Heart right ventricle (tissue), 16 donors: ENCODE results near the gene RHOV. TPM values are rescaled to one million over a fixed set of nuclear protein-coding genes. Genes with fewer than 3 reads are reported as not detected.

Source experiments
- ATAC-seq, 8 donors: fragments of 200-7000 bp; cut with Tn5 transposase; one replicate each; pipeline ENCODE4 v1.9.1; 2020; ENCODE audit warnings: mild to moderate bottlenecking in 8 of 8, moderate library complexity in 8 of 8, moderate number of reproducible peaks in 1 of 8
- DNase-seq, 2 donors: peaks; one replicate each; pipeline ENCODE4 v3.0.0-alpha.2; 2020
- H3K27ac ChIP-seq, 10 donors: fragments of 200-600 bp; sonication (generic) in 2 of 10; one replicate each; pipeline versions ENCODE4 v1.5.0 to v1.8.0; 2020 to 2022; ENCODE audit warnings: mild to moderate bottlenecking in 3 of 10
- H3K27me3 ChIP-seq, 7 donors: fragments of 200-600 bp; one replicate each; pipeline ENCODE4 v1.8.0; 2021 to 2022; ENCODE audit warnings: mild to moderate bottlenecking in 2 of 7
- H3K36me3 ChIP-seq, 9 donors: fragments of 200-600 bp; sonication (generic) in 1 of 9; one replicate each; pipeline versions ENCODE4 v1.5.0 to v1.8.0; 2020 to 2022; ENCODE audit warnings: mild to moderate bottlenecking in 2 of 9
- H3K4me1 ChIP-seq, 9 donors: fragments of 200-600 bp; sonication (generic) in 1 of 9; one replicate each; pipeline versions ENCODE4 v1.5.0 to v1.8.0; 2020 to 2022; ENCODE audit warnings: mild to moderate bottlenecking in 4 of 9
- H3K4me3 ChIP-seq, 10 donors: fragments of 200-600 bp; sonication (generic) in 2 of 10; one replicate each; pipeline versions ENCODE4 v1.5.0 to v1.8.0; 2020 to 2022; ENCODE audit warnings: mild to moderate bottlenecking in 7 of 10, moderate library complexity in 2 of 10
- H3K9me3 ChIP-seq, 11 donors: fragments of 200-600 bp in 10 of 11; sonication (generic) in 2 of 11; one replicate each; pipeline versions ENCODE4 v1.5.0 to v1.8.0; 2013 to 2022; ENCODE audit warnings: mild to moderate bottlenecking in 2 of 11, control low read depth in 1 of 11, moderate library complexity in 1 of 11
- WGBS, 2 donors: extraction: QIAGEN DNeasy Blood & Tissue Kit; methylation state at CpG; one replicate each; pipeline ENCODE4 v1.1.7; 2013; ENCODE audit warnings: inconsistent platforms in 1 of 2; 5-methylcytosine and 5-hydroxymethylcytosine counted together
- intact Hi-C, 10 donors: fragments of 100-400 bp; cut with DNase I; formaldehyde crosslinking; loops; one replicate each; pipeline versions ENCODE4 v1.11.1 to v1.14.2; 2022
- long read RNA-seq, 3 donors: library from polyadenylated mRNA; unstranded; transcript quantifications; one replicate each; pipeline ENCODE4 v2.0.0, GENCODE V29; 2020 to 2021
- polyA plus RNA-seq, 2 donors: library from polyadenylated mRNA; stranded (reverse); fragments of 200-250 nt; gene quantifications; one replicate each; pipeline ENCODE4 v1.2.3, GENCODE V29; 2013
- total RNA-seq, 10 donors: library from RNA; stranded (reverse); fragmentation: NEBNext Ultra II Directional in 3 of 10; extraction: Animal tissue kit (Norgen Biotek cat#: 25700) in 3 of 10; gene quantifications; one replicate each; pipeline versions ENCODE4 v1.2.1 to v1.2.4, GENCODE V29; 2021 to 2023
- TF ChIP-seq, protein P1 (sequence below), 9 donors: fragments of 200-600 bp; sonication (generic) in 2 of 9; IDR thresholded peaks; one replicate each; pipeline versions ENCODE4 v1.5.0 to v1.8.0; 2021 to 2022; ENCODE audit warnings: antibody characterized with exemption in 9 of 9, mild to moderate bottlenecking in 5 of 9, moderate library complexity in 1 of 9
- donor health status: Arrhythmogenic right ventricular cardiomyopathy.
- donor health status: ischemic (EF 13 %, LVEDD 7.1; RV severe dilation, severe dysfunction).
- donor health status: healthy with polysubstance abuse.
- donor health status: DM: no; HTN: yes; CAD: no.
- donor health status: DM: no; HTN: no; CAD: no.
- donor health status: ischemic (EF 25% LVEDD 6.9; RV normal size, moderate dysfunction).
- donor health status: ischemic (EF 25% LVEDD 5.7; RV mildly dilated, moderate dysfunction).
- donor health status: healthy.
- donor health status: DM: yes; HTN: yes; CAD: no.
- donor health status: Ischemic cardiomyopathy.
- donor health status: ischemic (EF 35%, LVEDD 5.7; RV mildly dilated, moderate dysfunction).
- donor health status: nonischemic (EF 11% LVEDD 7.7; RV severe dilation, severe dysfunction).
- donor health status: DM: yes; HTN: yes; CAD: no.
- donor health status: PGD.
- donor health status: ischemic (EF 29% LVEDD 5.4; RV normal size, mild dysfunction).
- donor health status: nonischemic (EF 23%, LVEDD 6.1; RV moderate dilation, normal function).

RHOV gene, protein sequence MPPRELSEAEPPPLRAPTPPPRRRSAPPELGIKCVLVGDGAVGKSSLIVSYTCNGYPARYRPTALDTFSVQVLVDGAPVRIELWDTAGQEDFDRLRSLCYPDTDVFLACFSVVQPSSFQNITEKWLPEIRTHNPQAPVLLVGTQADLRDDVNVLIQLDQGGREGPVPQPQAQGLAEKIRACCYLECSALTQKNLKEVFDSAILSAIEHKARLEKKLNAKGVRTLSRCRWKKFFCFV
- total RNA-seq (not detected), polyA plus RNA-seq (under 1 TPM in 1 of 2 donors, not detected in 1; 0.03 TPM)
- long read RNA-seq, donor 1: 0 reads
- long read RNA-seq, donor 2: 0 reads
- long read RNA-seq, donor 3: 0 reads

DNA sequence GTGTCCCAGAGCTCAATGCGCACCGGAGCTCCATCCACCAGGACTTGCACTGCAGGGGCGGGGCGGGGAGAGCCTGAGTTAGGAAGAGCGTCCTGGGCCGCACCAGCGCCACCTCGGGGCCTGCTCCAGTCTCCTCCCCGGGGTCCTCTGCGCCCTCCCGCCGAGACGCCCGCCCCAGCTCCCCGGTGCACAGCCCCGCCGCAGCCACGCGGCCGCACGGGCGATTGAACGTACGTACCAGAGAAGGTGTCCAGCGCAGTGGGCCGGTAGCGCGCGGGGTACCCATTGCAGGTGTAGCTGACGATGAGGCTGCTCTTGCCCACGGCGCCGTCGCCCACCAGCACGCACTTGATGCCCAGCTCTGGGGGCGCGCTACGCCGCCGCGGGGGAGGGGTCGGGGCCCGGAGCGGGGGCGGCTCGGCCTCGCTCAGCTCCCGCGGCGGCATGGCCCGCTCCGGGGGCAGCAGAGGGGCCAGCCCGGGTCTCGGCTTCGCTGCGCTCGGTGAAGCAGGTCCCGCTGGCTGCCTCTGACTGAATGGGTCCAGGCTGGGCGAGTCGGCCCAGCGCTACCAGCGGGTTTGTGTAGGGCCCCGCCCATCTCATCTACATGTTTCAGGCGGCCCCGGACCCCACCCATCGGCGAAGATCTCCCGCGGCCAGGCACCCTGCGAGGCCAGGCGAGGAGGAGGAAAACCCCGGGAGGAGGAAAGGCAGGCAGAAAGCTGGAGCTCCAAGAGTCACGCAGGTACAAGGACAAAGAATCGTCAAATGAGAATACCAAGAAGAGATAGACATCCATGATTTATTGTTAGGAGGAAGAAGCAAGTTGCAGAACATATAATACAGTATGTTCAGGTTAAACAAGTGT lies at the start of gene RHOV:
Gene RHOV, minus strand, starts transcription at position 541 of the 868 bp plus-strand sequence. Its CDS starts 95 bp downstream, at position 446.
- Histone ChIP-seq H3K36me3 (no peaks in the 10 kb centered on the region), H3K4me1 (peaks cover 0 to 13% (median 6%) of the 10 kb centered on the region in 9 donors), H3K4me3 (peak within 1 kb of the TSS; percentile 12 to 61 (median 54)), H3K27me3 (peaks cover 0 to 32% (median 15%) of the 10 kb centered on the region in 7 donors), H3K27ac (no peak within 1 kb of the TSS), H3K9me3 (no peaks in the 10 kb centered on the region)
- ATAC-seq (peak; percentile 59 to 83 (median 70)), DNase-seq (peak in 1 of 2 donors; percentile 36)
- intact Hi-C loops: no loop called here
- TF ChIP-seq, protein P1, sequence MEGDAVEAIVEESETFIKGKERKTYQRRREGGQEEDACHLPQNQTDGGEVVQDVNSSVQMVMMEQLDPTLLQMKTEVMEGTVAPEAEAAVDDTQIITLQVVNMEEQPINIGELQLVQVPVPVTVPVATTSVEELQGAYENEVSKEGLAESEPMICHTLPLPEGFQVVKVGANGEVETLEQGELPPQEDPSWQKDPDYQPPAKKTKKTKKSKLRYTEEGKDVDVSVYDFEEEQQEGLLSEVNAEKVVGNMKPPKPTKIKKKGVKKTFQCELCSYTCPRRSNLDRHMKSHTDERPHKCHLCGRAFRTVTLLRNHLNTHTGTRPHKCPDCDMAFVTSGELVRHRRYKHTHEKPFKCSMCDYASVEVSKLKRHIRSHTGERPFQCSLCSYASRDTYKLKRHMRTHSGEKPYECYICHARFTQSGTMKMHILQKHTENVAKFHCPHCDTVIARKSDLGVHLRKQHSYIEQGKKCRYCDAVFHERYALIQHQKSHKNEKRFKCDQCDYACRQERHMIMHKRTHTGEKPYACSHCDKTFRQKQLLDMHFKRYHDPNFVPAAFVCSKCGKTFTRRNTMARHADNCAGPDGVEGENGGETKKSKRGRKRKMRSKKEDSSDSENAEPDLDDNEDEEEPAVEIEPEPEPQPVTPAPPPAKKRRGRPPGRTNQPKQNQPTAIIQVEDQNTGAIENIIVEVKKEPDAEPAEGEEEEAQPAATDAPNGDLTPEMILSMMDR (IDR thresholded peaks at IDR 0.05): peak in 6 of 9 donors; percentile 9 to 45 (median 34)
- WGBS, 2 donors: 0 to 1% methylated on average over 65 to 74 of the region's 74 CpGs

DNA sequence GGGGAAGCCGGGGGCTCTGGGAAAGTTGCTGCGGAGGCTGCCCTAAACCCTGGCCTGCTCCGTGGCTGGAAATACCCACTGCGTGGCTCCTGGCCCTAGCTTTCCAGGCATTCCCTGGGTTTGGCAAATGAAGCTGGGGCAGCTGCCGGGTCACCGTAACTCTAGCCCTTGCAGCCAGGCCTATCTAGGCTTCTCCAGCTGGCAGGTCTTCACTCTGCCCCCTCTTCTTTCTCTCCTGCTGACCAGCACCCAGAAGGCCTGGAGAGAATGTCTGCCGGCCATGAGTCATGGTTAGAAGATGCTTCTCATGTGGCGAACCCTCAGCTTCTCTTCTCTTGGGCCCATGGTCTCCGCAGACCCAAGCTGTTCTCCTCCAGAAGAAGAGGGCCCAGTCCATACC lies 49.5 kb upstream of the RHOV start:
- H3K27me3 ChIP-seq: peaks cover 3 to 46% (median 20%) of the 10 kb centered on the region in 7 donors
- WGBS, 2 donors: 75 to 82% methylated on average over 9 of the region's 9 CpGs
- H3K36me3 ChIP-seq: no peaks in the 10 kb centered on the region
- intact Hi-C loops: no loop called here
- no peak overlapping the region for H3K4me3 ChIP-seq
- peaks cover 12 to 49% (median 38%) of the 10 kb centered on the region in 9 donors for H3K4me1 ChIP-seq
- H3K9me3 ChIP-seq: no peaks in the 10 kb centered on the region
- TF ChIP-seq, protein P1 (IDR thresholded peaks at IDR 0.05): no peak
- no peak for ATAC-seq
- H3K27ac ChIP-seq: peak overlapping the region in 1 of 10 donors; percentile 9
- DNase-seq: no peak

DNA sequence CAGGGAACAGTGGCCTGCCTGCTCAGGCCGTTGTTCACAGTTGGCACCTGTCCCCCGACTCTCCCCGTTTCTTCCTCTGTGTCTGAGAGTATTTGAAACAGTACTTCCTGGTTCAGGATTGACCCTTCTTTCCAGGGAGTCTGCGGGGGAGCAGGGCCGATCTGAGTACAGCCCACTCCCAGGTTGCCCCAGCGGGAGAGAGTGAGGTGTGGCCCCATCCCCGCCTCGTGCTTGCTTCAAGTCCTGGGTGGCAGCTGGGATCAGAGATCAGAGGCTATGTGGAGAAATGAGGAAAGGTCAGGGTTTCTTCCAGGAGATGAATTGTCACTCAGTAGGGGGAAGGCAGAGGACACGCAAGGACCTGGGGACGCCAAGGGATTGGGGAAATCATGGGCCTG lies 48.6 kb upstream of the RHOV start:
- TF ChIP-seq, protein P1 (IDR thresholded peaks at IDR 0.05): no peak
- intact Hi-C loops: no loop called here
- H3K4me3 ChIP-seq: no peak overlapping the region
- H3K36me3 ChIP-seq: no peaks in the 10 kb centered on the region
- WGBS, 2 donors: 62 to 65% methylated on average over 10 of the region's 10 CpGs
- DNase-seq (no peak), ATAC-seq (no peak)
- peaks cover 0 to 37% (median 10%) of the 10 kb centered on the region in 7 donors for H3K27me3 ChIP-seq
- no peaks in the 10 kb centered on the region for H3K9me3 ChIP-seq
- H3K4me1 ChIP-seq: peaks cover 3 to 47% (median 29%) of the 10 kb centered on the region in 9 donors
- peak overlapping the region in 2 of 10 donors; percentile 5 to 24 for H3K27ac ChIP-seq

DNA sequence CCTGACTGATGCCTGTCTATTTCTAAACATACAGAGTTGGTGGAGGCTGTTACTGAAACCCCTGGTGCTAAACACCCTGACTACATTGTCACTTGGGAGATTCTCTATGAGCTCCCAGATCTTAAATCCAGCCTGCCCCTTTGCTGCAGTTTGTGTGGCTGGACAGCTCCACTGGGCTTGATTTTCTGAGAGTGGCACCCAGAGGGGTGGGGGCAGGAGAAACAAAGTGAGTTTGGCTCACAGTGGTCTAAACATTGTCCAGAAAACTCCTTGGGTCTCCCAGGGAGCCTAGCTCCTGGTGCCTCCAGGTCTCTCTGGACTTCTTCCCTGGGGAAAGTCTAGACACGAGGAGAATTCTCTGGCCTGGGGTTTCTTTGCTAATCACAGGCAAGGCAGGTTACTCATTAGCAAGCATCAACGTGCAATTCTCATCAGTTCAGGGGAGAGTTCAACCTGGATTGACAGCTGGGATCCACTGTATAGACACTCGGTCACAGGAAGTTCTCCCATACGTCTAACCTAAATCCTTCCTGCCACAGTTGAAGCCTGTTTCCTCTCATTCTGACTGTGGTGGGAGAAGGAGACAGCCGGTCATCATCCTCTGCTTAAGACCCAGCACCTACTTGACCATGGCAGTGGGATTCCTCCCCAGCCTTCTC lies 48.0 kb upstream of the RHOV start:
- TF ChIP-seq, protein P1 (IDR thresholded peaks at IDR 0.05): no peak
- H3K27ac ChIP-seq: peak overlapping the region in 2 of 10 donors; percentile 5 to 24
- intact Hi-C loops: no loop called here
- DNase-seq: no peak
- ATAC-seq: no peak
- H3K27me3 ChIP-seq: peaks cover 0 to 31% (median 7%) of the 10 kb centered on the region in 7 donors
- peaks cover 2 to 47% (median 28%) of the 10 kb centered on the region in 9 donors for H3K4me1 ChIP-seq
- WGBS, 2 donors: 63 to 86% methylated on average over 5 of the region's 5 CpGs
- H3K36me3 ChIP-seq: no peaks in the 10 kb centered on the region
- no peak overlapping the region for H3K4me3 ChIP-seq
- no peaks in the 10 kb centered on the region for H3K9me3 ChIP-seq
